WTC11 (cell line): ENCODE data around the gene CZIB.

Experiments
- ATF2 ChIP-seq: sonication (generic); formaldehyde crosslinking; IDR thresholded peaks from 2 replicates; pipeline ENCODE4 v1.8.1; 2022; ENCODE audit warnings: low read depth, missing genetic modification reagents, borderline replicate concordance
- CREB1 ChIP-seq: sonication (generic); formaldehyde crosslinking; IDR thresholded peaks from 2 replicates; pipeline ENCODE4 v1.8.0; 2023; ENCODE audit warnings: mild to moderate bottlenecking, missing genetic modification reagents
- CTCF ChIP-seq: fragments of 200-600 bp; IDR thresholded peaks from 2 replicates; pipeline ENCODE4 v1.8.0; 2022; ENCODE audit warnings: antibody characterized with exemption
- FOXP4 ChIP-seq: sonication (generic); formaldehyde crosslinking; IDR thresholded peaks from 2 replicates; pipeline ENCODE4 v1.8.0; 2022; ENCODE audit warnings: mild to moderate bottlenecking, missing genetic modification reagents
- ZBTB43 ChIP-seq: sonication (generic); formaldehyde crosslinking; IDR thresholded peaks from 2 replicates; pipeline ENCODE4 v1.8.1; 2023; ENCODE audit warnings: mild to moderate bottlenecking, missing genetic modification reagents
- ZNF263 ChIP-seq: sonication (generic); formaldehyde crosslinking; IDR thresholded peaks from 2 replicates; pipeline ENCODE4 v1.8.1; 2022; ENCODE audit warnings: low read depth, mild to moderate bottlenecking, moderate library complexity, missing genetic modification reagents

- TF ChIP-seq CREB1 (CRISPR knock-in tag) (no peak), FOXP4 (no peak), CTCF (no peak), ZBTB43 (CRISPR knock-in tag) (no peak), ATF2 (no peak), ZNF263 (CRISPR knock-in tag) (no peak)
Observed at GRCh38 chr1:53241828-53242227, 21.4 kb upstream of the CZIB start.
